IMR-90 (cell line): ENCODE measurements around the gene GAMT. TPM values are rescaled to one million over a fixed set of nuclear protein-coding genes. Genes with fewer than 3 reads are reported as not detected.

Experiments used
- ATAC-seq: fragments of 200-7000 bp; cut with Tn5 transposase; 2 replicates; pipeline ENCODE4 v1.9.1; 2020; ENCODE audit warnings: low read depth, mild to moderate bottlenecking, moderate library complexity
- BruUV-seq: library from RNA; stranded (reverse); fragments of 400-500 nt; replicated peaks from 2 replicates; lab custom pipeline; 2021; lab: Mats Ljungman, UMichigan
- CTCF ChIA-PET: fragments of 300-600 bp; formaldehyde crosslinking; extraction: SDS; loops from one replicate; lab custom pipeline; 2021; ENCODE audit warnings: antibody characterized with exemption; lab: Yijun Ruan, JAX
- POLR2A ChIA-PET: fragments of 300-600 bp; sonication (Branson Sonifier 250); formaldehyde crosslinking; loops from one replicate; lab custom pipeline; 2022; ENCODE audit warnings: antibody characterized with exemption; ENCODE audit not compliant: unreplicated experiment; lab: Charles Lee
- DNase-seq: peaks from one replicate; pipeline ENCODE4 v3.0.0; 2013
- H2AFZ ChIP-seq: replicated peaks from 2 replicates; pipeline ENCODE3; 2013; ENCODE audit warnings: low read length, mild to moderate bottlenecking; ENCODE audit not compliant: poor library complexity
- H2AK5ac ChIP-seq: 2 replicates; pipeline ENCODE4 v1.6.1; 2013; ENCODE audit warnings: low read depth, low read length, inconsistent platforms
- H2AK9ac ChIP-seq: replicated peaks from 2 replicates; pipeline ENCODE3; 2013; ENCODE audit warnings: mild to moderate bottlenecking, low read depth, low read length, moderate library complexity; ENCODE audit not compliant: poor library complexity
- H2BK120ac ChIP-seq: 2 replicates; pipeline ENCODE4 v1.6.1; 2013; ENCODE audit warnings: low read depth, low read length, inconsistent platforms
- H2BK15ac ChIP-seq: 3 replicates; pipeline ENCODE4 v1.6.1; 2013; ENCODE audit warnings: low read depth, low read length, inconsistent platforms
- H2BK20ac ChIP-seq: 2 replicates; pipeline ENCODE4 v1.6.1; 2013; ENCODE audit warnings: low read depth, mild to moderate bottlenecking, inconsistent platforms, low read length, moderate library complexity
- H2BK5ac ChIP-seq: 2 replicates; pipeline ENCODE4 v1.6.1; 2013; ENCODE audit warnings: mild to moderate bottlenecking, low read depth, low read length, inconsistent platforms; ENCODE audit not compliant: poor library complexity, severe bottlenecking
- H3K14ac ChIP-seq: replicated peaks from 2 replicates; pipeline ENCODE4 v1.6.1; 2013; ENCODE audit warnings: low read depth, low read length, inconsistent platforms
- H3K18ac ChIP-seq: 2 replicates; pipeline ENCODE4 v1.6.1; 2013; ENCODE audit warnings: low read depth, low read length, control low read depth
- H3K23ac ChIP-seq: 2 replicates; pipeline ENCODE4 v1.6.1; 2013; ENCODE audit warnings: low read depth, low read length, inconsistent platforms
- H3K27ac ChIP-seq: 2 replicates; pipeline ENCODE4 v1.5.1; 2013; ENCODE audit warnings: mild to moderate bottlenecking, control low read depth, low read length; ENCODE audit not compliant: insufficient read depth
- H3K27me3 ChIP-seq: 2 replicates; pipeline ENCODE4 v1.6.1; 2013; ENCODE audit warnings: low read length; ENCODE audit not compliant: control insufficient read depth, insufficient read depth
- H3K36me3 ChIP-seq: 2 replicates; pipeline ENCODE4 v1.6.1; 2013; ENCODE audit warnings: low read length, mixed read lengths; ENCODE audit not compliant: control insufficient read depth, insufficient read depth
- H3K4ac ChIP-seq: 2 replicates; pipeline ENCODE4 v1.6.1; 2013; ENCODE audit warnings: low read depth, low read length, inconsistent platforms
- H3K4me1 ChIP-seq: 2 replicates; pipeline ENCODE4 v1.6.1; 2013; ENCODE audit warnings: low read length, mixed read lengths; ENCODE audit not compliant: control insufficient read depth, insufficient read depth
- H3K4me2 ChIP-seq: 2 replicates; pipeline ENCODE4 v1.6.1; 2013; ENCODE audit warnings: low read depth, mild to moderate bottlenecking, control low read depth, low read length, moderate library complexity
- H3K4me3 ChIP-seq: 2 replicates; pipeline ENCODE4 v1.5.1; 2013; ENCODE audit warnings: low read depth, mild to moderate bottlenecking, control low read depth, low read length, moderate library complexity; ENCODE audit not compliant: insufficient read depth
- H3K56ac ChIP-seq: 2 replicates; pipeline ENCODE4 v1.6.1; 2013; ENCODE audit warnings: low read length, inconsistent platforms; ENCODE audit not compliant: insufficient read depth; ENCODE audit errors: extremely low read depth
- H3K79me1 ChIP-seq, 2 experiments: 2 replicates each; pipeline ENCODE4 v1.6.1; 2013; ENCODE audit warnings: low read length in 2 of 2, inconsistent platforms in 1 of 2, low read depth in 1 of 2
- H3K9ac ChIP-seq: 2 replicates; pipeline ENCODE4 v1.6.1; 2013; ENCODE audit warnings: low read depth, low read length, control low read depth
- H3K9me1 ChIP-seq: 2 replicates; pipeline ENCODE4 v1.6.1; 2013; ENCODE audit warnings: low read length, inconsistent platforms; ENCODE audit not compliant: insufficient read depth
- H3K9me3 ChIP-seq: 2 replicates; pipeline ENCODE4 v1.6.1; 2013; ENCODE audit warnings: low read length; ENCODE audit not compliant: control insufficient read depth, insufficient read depth
- H4K20me1 ChIP-seq: 2 replicates; pipeline ENCODE4 v1.6.1; 2013; ENCODE audit warnings: low read length, inconsistent platforms; ENCODE audit not compliant: insufficient read depth
- H4K5ac ChIP-seq: 2 replicates; pipeline ENCODE4 v1.6.1; 2013; ENCODE audit warnings: mild to moderate bottlenecking, low read depth, low read length, control low read depth
- H4K8ac ChIP-seq, 2 experiments: 2 replicates each; pipeline ENCODE4 v1.6.1; 2013; ENCODE audit warnings: low read depth in 2 of 2, low read length in 2 of 2, control low read depth in 1 of 2, inconsistent platforms in 1 of 2
- H4K91ac ChIP-seq: 2 replicates; pipeline ENCODE4 v1.6.1; 2013; ENCODE audit warnings: low read depth, low read length, inconsistent platforms; ENCODE audit not compliant: insufficient read depth
- BHLHE40 ChIP-seq: fragments of 150-350 bp; IDR thresholded peaks from 2 replicates; pipeline ENCODE4 v1.6.1; 2016; ENCODE audit warnings: mild to moderate bottlenecking, low read depth, low read length
- MXI1 ChIP-seq: IDR thresholded peaks from 2 replicates; pipeline ENCODE4 v1.6.1; 2012; ENCODE audit warnings: low read depth, mild to moderate bottlenecking, low read length, moderate library complexity, borderline replicate concordance
- RAD21 ChIP-seq: IDR thresholded peaks from 2 replicates; pipeline ENCODE4 v1.6.1; 2012; ENCODE audit warnings: low read length, improper control_type of control experiment
- WGBS, 2 experiments: methylation state at CpG; one replicate each; pipeline versions ENCODE4 v1.1.5 to v1.1.7; 2013; ENCODE audit warnings: missing lambda C conversion rate in 2 of 2; ENCODE audit not compliant: insufficient read length in 1 of 2; ENCODE audit errors: extremely low coverage in 2 of 2; 5-methylcytosine and 5-hydroxymethylcytosine counted together
- dilution Hi-C: fragments of 300-500 bp; cut with HindIII; formaldehyde crosslinking; loops from one replicate; pipeline ENCODE4 v1.14.3; 2018; ENCODE audit warnings: low sequenced_read_pairs; ENCODE audit not compliant: unreplicated experiment
- in situ Hi-C: fragments of 300-500 bp; cut with MboI; formaldehyde crosslinking; loops from 3 replicates; pipeline ENCODE4 v1.14.3; 2019; ENCODE audit warnings: low sequenced_read_pairs, inconsistent platforms, mixed read lengths
- intact Hi-C: fragments of 100-400 bp; cut with micrococcal nuclease; formaldehyde crosslinking; loops from 2 replicates; pipeline ENCODE4 v1.10.0; 2022
- polyA plus RNA-seq, 3 experiments: library from polyadenylated mRNA; depleted of rRNA; stranded (reverse); fragments of >200 nt; gene quantifications; 2 replicates each; pipeline ENCODE4 v1.2.3, GENCODE V29; 2012; ENCODE audit warnings: low replicate concordance in 1 of 3
- total RNA-seq: library from RNA; depleted of rRNA; stranded (reverse); fragments of >200 nt; gene quantifications from 2 replicates; pipeline ENCODE4 v1.2.3, GENCODE V29; 2012
- TF ChIP-seq, protein P1 (sequence below): conservative IDR thresholded peaks from 2 replicates; pipeline ENCODE4 v1.5.1; 2012; ENCODE audit warnings: mild to moderate bottlenecking, low read depth, low read length, improper control_type of control experiment

Gene GAMT
- total and polyA plus RNA-seq, 2 of the 4 experiments (the other 2 are of a cell fraction): 22.8 to 51.8 TPM

- TF ChIP-seq RAD21: no peak
Measured at GRCh38 chr19:1365319-1366269, 35.7 kb downstream of the GAMT start (continued).

GRCh38 chr19:1364070-1364704 lies 37.2 kb downstream of the GAMT start:
- no peak overlapping the region for H3K4ac ChIP-seq
- H4K5ac ChIP-seq: no peak overlapping the region
- no peak overlapping the region for H3K4me3 ChIP-seq
- H4K8ac ChIP-seq: no peak overlapping the region
- H2BK15ac ChIP-seq: no peak overlapping the region
- peaks cover 49% of the 10 kb centered on the region for H3K36me3 ChIP-seq
- no peaks in the 10 kb centered on the region; the same call in 1 of the 2 replicates for H4K20me1 ChIP-seq
- no peaks in the 10 kb centered on the region for H3K27me3 ChIP-seq
- H3K4me1 ChIP-seq: peaks cover 13% of the 10 kb centered on the region
- H3K9me3 ChIP-seq: no peaks in the 10 kb centered on the region
- no peak overlapping the region for H3K9ac ChIP-seq
- H3K18ac ChIP-seq: no peak overlapping the region
- TF ChIP-seq MXI1: no peak
- TF ChIP-seq, protein P1, sequence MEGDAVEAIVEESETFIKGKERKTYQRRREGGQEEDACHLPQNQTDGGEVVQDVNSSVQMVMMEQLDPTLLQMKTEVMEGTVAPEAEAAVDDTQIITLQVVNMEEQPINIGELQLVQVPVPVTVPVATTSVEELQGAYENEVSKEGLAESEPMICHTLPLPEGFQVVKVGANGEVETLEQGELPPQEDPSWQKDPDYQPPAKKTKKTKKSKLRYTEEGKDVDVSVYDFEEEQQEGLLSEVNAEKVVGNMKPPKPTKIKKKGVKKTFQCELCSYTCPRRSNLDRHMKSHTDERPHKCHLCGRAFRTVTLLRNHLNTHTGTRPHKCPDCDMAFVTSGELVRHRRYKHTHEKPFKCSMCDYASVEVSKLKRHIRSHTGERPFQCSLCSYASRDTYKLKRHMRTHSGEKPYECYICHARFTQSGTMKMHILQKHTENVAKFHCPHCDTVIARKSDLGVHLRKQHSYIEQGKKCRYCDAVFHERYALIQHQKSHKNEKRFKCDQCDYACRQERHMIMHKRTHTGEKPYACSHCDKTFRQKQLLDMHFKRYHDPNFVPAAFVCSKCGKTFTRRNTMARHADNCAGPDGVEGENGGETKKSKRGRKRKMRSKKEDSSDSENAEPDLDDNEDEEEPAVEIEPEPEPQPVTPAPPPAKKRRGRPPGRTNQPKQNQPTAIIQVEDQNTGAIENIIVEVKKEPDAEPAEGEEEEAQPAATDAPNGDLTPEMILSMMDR: peak; percentile 22; the same call in 1 of the 2 replicates
- TF ChIP-seq BHLHE40: no peak
- no peak overlapping the region for H3K56ac ChIP-seq
- peaks cover 0 to 49% of the 10 kb centered on the region in 2 experiments; a peak in 3 of 4 replicates for H3K79me1 ChIP-seq
- no peak overlapping the region; the same call in 1 of the 2 replicates for H2BK120ac ChIP-seq
- no peak overlapping the region for H2AFZ ChIP-seq
- intact Hi-C loops: loop anchor here (5.0 kb wide), 1 partner anchor 87 kb away; the partner anchor contains the start of gene FAM174C
- H3K4me2 ChIP-seq: no peak overlapping the region
- H2AK9ac ChIP-seq: no peak overlapping the region
- H3K9me1 ChIP-seq: peaks cover 9% of the 10 kb centered on the region
- DNase-seq (peak; percentile 20), ATAC-seq (no peak)
- no peak overlapping the region for H2AK5ac ChIP-seq
- in situ Hi-C loops: loop anchor here (5.0 kb wide), 1 partner anchor 82 kb away; no protein-coding TSS in a partner anchor
- no peak overlapping the region for H2BK20ac ChIP-seq
- H3K27ac ChIP-seq: no peak overlapping the region
- H3K14ac ChIP-seq: no peak overlapping the region
- WGBS, 2 experiments: 100% methylated on average over 4 of the region's 15 CpGs; no CpG with 5 or more reads in 1 of the 2 experiments
- POLR2A ChIA-PET: no interaction called here
- BruUV-seq: no TSS peak
- no peak overlapping the region for H4K91ac ChIP-seq
- no peak overlapping the region for H3K23ac ChIP-seq
- CTCF ChIA-PET: no interaction called here
- dilution Hi-C loops: no loop called here
- H2BK5ac ChIP-seq: no peak overlapping the region
